B cell (primary cell): ENCODE measurements around the gene CALN1. TPM values are rescaled to one million over a fixed set of nuclear protein-coding genes. Genes with fewer than 3 reads are reported as not detected.

Source experiments
- ATAC-seq: fragments of 200-7000 bp; cut with Tn5 transposase; one replicate; pipeline ENCODE4 v1.10.0; 2021; ENCODE audit warnings: low read depth, mild to moderate bottlenecking, moderate number of reproducible peaks, moderate library complexity
- CTCF ChIA-PET: fragments of 350-600 bp; sonication (Branson Sonifier 250); formaldehyde crosslinking; loops from one replicate; lab custom pipeline; 2021; ENCODE audit warnings: antibody characterized with exemption, inconsistent platforms; lab: Charles Lee
- POLR2A ChIA-PET: fragments of 350-600 bp; sonication (Branson Sonifier 250); formaldehyde crosslinking; loops from one replicate; lab custom pipeline; 2021; ENCODE audit warnings: antibody characterized with exemption; lab: Charles Lee
- DNase-seq: peaks from one replicate; pipeline ENCODE4 v3.0.0; 2013
- H2AFZ ChIP-seq: 2 replicates; pipeline ENCODE4 v1.6.1; 2012; ENCODE audit warnings: mild to moderate bottlenecking, low read depth, low read length; ENCODE audit not compliant: insufficient read depth, poor library complexity, severe bottlenecking
- H3K27ac ChIP-seq, 2 donors: 1 replicate in 1 of 2; 2 replicates in 1 of 2; pipeline ENCODE4 v1.5.1; 2012 to 2013; ENCODE audit warnings: low read length in 2 of 2, mild to moderate bottlenecking in 2 of 2, moderate library complexity in 1 of 2
- H3K27me3 ChIP-seq, 4 experiments: fragments of 200-600 bp in 1 of 4; sonication (generic) in 1 of 4; replicated peaks in 1 of 4; 1 replicate in 2 of 4; 2 replicates in 2 of 4; pipeline versions ENCODE4 v1.6.1 to v1.7.0; 2013 to 2016; ENCODE audit warnings: low read length in 3 of 4, mild to moderate bottlenecking in 2 of 4, mixed read lengths in 1 of 4, moderate library complexity in 1 of 4; ENCODE audit not compliant: insufficient read depth in 4 of 4, control insufficient read depth in 3 of 4; ENCODE audit errors: control extremely low read depth in 1 of 4
- H3K36me3 ChIP-seq, 2 experiments: replicated peaks in 1 of 2; 1 replicate in 1 of 2; 2 replicates in 1 of 2; pipeline versions ENCODE4 v1.6.1 to v1.7.1; 2013; ENCODE audit warnings: low read length in 1 of 2; ENCODE audit not compliant: insufficient read depth in 2 of 2, control insufficient read depth in 1 of 2; ENCODE audit errors: control extremely low read depth in 1 of 2, extremely low read depth in 1 of 2
- H3K4me1 ChIP-seq, 2 donors: fragments of 200-600 bp in 1 of 2; sonication (generic) in 1 of 2; 1 replicate in 1 of 2; 2 replicates in 1 of 2; pipeline versions ENCODE4 v1.5.1 to v1.6.1; 2013 to 2017; ENCODE audit warnings: low read length in 2 of 2; ENCODE audit not compliant: control insufficient read depth in 2 of 2, insufficient read depth in 2 of 2
- H3K4me2 ChIP-seq: replicated peaks from 2 replicates; pipeline ENCODE3; 2012; ENCODE audit warnings: mild to moderate bottlenecking, low read depth, low read length; ENCODE audit not compliant: poor library complexity, severe bottlenecking
- H3K4me3 ChIP-seq, 5 experiments: fragments of 200-600 bp in 1 of 5; sonication (generic) in 1 of 5; 1 replicate in 3 of 5; 2 replicates in 2 of 5; pipeline versions ENCODE4 v1.5.1 to v1.7.0; 2011 to 2016; ENCODE audit warnings: low read length in 4 of 5, mild to moderate bottlenecking in 4 of 5, low read depth in 2 of 5, control low read depth in 1 of 5, moderate library complexity in 1 of 5; ENCODE audit not compliant: insufficient read depth in 1 of 5; ENCODE audit errors: control extremely low read depth in 1 of 5, extremely low read depth in 1 of 5
- H3K79me2 ChIP-seq: fragments of 200-600 bp; sonication (generic); one replicate; pipeline ENCODE4 v1.6.0; 2016; ENCODE audit warnings: low read length; ENCODE audit not compliant: control insufficient read depth, insufficient read depth
- H3K9ac ChIP-seq: fragments of 200-600 bp; sonication (generic); 2 replicates; pipeline ENCODE4 v1.6.1; 2017; ENCODE audit warnings: mild to moderate bottlenecking, low read length, moderate library complexity
- H3K9me3 ChIP-seq, 3 donors: one replicate each; pipeline versions ENCODE4 v1.6.1 to v1.7.1; 2013; ENCODE audit warnings: low read length in 2 of 3; ENCODE audit not compliant: control insufficient read depth in 2 of 3, insufficient read depth in 1 of 3; ENCODE audit errors: control extremely low read depth in 1 of 3
- H4K20me1 ChIP-seq: 2 replicates; pipeline ENCODE4 v1.6.0; 2012; ENCODE audit warnings: mild to moderate bottlenecking, low read length; ENCODE audit not compliant: insufficient read depth, control insufficient read depth, poor library complexity, severe bottlenecking
- H3K27ac Mint-ChIP-seq: one replicate; pipeline ENCODE4 v1.8.0; 2021; ENCODE audit warnings: mixed read lengths
- H3K27me3 Mint-ChIP-seq: one replicate; pipeline ENCODE4 v1.8.0; 2021; ENCODE audit warnings: mixed read lengths
- H3K4me1 Mint-ChIP-seq: one replicate; pipeline ENCODE4 v1.8.0; 2021; ENCODE audit warnings: mixed read lengths
- H3K4me3 Mint-ChIP-seq: one replicate; pipeline ENCODE4 v1.8.0; 2021; ENCODE audit warnings: mixed read lengths
- H3K9me3 Mint-ChIP-seq: one replicate; pipeline ENCODE4 v1.8.0; 2022; ENCODE audit warnings: mixed read lengths; ENCODE audit not compliant: insufficient read depth
- CTCF ChIP-seq: fragments of 200-600 bp; IDR thresholded peaks from one replicate; pipeline ENCODE4 v1.8.0; 2022; ENCODE audit warnings: antibody characterized with exemption, mild to moderate bottlenecking
- EZH2 ChIP-seq: IDR thresholded peaks from 2 replicates; pipeline ENCODE4 v1.6.1; 2012; ENCODE audit warnings: borderline replicate concordance, low read depth, mild to moderate bottlenecking, moderate library complexity, low read length; ENCODE audit not compliant: insufficient read depth, poor library complexity, severe bottlenecking
- WGBS: methylation state at CpG from one replicate; pipeline ENCODE4 v1.1.5; 2013; ENCODE audit warnings: missing lambda C conversion rate; ENCODE audit not compliant: insufficient coverage; 5-methylcytosine and 5-hydroxymethylcytosine counted together
- intact Hi-C: fragments of 100-400 bp; cut with micrococcal nuclease; formaldehyde crosslinking; loops from one replicate; pipeline ENCODE4 v1.10.0; 2022
- polyA plus RNA-seq: library from polyadenylated mRNA; depleted of rRNA; stranded (reverse); fragments of >200 nt; gene quantifications from 2 replicates; pipeline ENCODE4 v1.2.3, GENCODE V29; 2012
- total RNA-seq, 2 donors: library from RNA; stranded (reverse); fragments of 120-200 nt in 1 of 2; gene quantifications; 1 replicate in 1 of 2; 2 replicates in 1 of 2; pipeline versions ENCODE4 v1.2.3 to v1.2.4, GENCODE V29; 2013 to 2022

CALN1 gene
- total and polyA plus RNA-seq, 2 donors (not counting 1 experiment from before 2014, with no cell fraction given), result not detected

DNA sequence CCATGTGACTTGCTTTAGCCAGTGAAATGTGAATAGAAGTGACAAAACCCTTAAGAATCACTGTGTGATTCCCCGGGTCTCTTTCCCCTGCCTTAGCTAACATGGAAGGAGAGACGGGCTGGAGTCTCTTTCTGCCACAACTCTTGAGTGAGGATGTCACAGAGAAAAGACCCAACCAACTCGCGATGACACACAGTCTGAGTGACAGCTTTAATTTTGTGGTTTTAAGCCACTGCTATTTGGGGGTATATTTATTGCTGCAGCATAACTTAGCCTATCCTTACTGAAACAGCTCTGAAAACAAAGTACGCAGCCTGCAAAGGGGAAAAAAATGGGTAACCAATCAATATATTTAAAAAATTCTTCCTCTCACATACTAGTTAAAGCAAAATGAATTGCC is 319.4 kb downstream of the CALN1 start:
- Histone ChIP-seq H3K36me3 (no peaks in the 10 kb centered on the region), H3K27ac (no peak overlapping the region), H3K4me1 (no peaks in the 10 kb centered on the region), H4K20me1 (no peaks in the 10 kb centered on the region), H3K79me2 (no peaks in the 10 kb centered on the region), H2AFZ (no peak overlapping the region), H3K27me3 (no peaks in the 10 kb centered on the region), H3K4me2 (no peak overlapping the region), H3K4me3 (no peak overlapping the region), H3K9ac (no peak overlapping the region), H3K9me3 (peaks cover 0 to 4% (median 0%) of the 10 kb centered on the region in 3 donors)
- ChIA-PET CTCF (no interaction called here), POLR2A (no interaction called here)
- H3K27me3 Mint-ChIP-seq, result no peaks in the 10 kb centered on the region
- H3K9me3 Mint-ChIP-seq, result peaks cover 2% of the 10 kb centered on the region
- no peak for TF ChIP-seq CTCF
- TF ChIP-seq EZH2, result no peak
- no peaks in the 10 kb centered on the region for H3K4me1 Mint-ChIP-seq
- WGBS, result no CpG with 5 or more reads among the region's 5 CpGs
- no peak overlapping the region for H3K27ac Mint-ChIP-seq
- no peak overlapping the region for H3K4me3 Mint-ChIP-seq
- intact Hi-C loops, result no loop called here
- ATAC-seq (no peak), DNase-seq (no peak)

GRCh38 chr7:72087926-72088325 is 324.2 kb downstream of the CALN1 start:
- TF ChIP-seq CTCF (no peak), EZH2 (no peak)
- no peak overlapping the region for H3K4me3 Mint-ChIP-seq
- no peaks in the 10 kb centered on the region for H3K27me3 Mint-ChIP-seq
- no peak for DNase-seq
- 85% methylated on average over 4 of the region's 5 CpGs for WGBS
- Histone ChIP-seq H3K9me3 (no peaks in the 10 kb centered on the region), H3K27me3 (no peaks in the 10 kb centered on the region), H4K20me1 (no peaks in the 10 kb centered on the region), H3K36me3 (no peaks in the 10 kb centered on the region), H3K4me3 (no peak overlapping the region), H3K79me2 (no peaks in the 10 kb centered on the region), H2AFZ (no peak overlapping the region), H3K4me2 (no peak overlapping the region), H3K27ac (no peak overlapping the region), H3K4me1 (no peaks in the 10 kb centered on the region), H3K9ac (no peak overlapping the region)
- no peak for ATAC-seq
- ChIA-PET POLR2A (no interaction called here), CTCF (no interaction called here)
- intact Hi-C loops, result no loop called here
- peaks cover 2% of the 10 kb centered on the region for H3K9me3 Mint-ChIP-seq
- H3K27ac Mint-ChIP-seq, result no peak overlapping the region
- no peaks in the 10 kb centered on the region for H3K4me1 Mint-ChIP-seq
